GM12872 (cell line): ENCODE measurements around the gene JMJD4.

Source experiments
- TF ChIP-seq, protein P1 (sequence below): IDR thresholded peaks from 3 replicates; pipeline ENCODE4 v1.5.1; 2011; ENCODE audit warnings: low read depth, mild to moderate bottlenecking, low read length, moderate library complexity; ENCODE audit not compliant: insufficient read depth

JMJD4 gene

DNA sequence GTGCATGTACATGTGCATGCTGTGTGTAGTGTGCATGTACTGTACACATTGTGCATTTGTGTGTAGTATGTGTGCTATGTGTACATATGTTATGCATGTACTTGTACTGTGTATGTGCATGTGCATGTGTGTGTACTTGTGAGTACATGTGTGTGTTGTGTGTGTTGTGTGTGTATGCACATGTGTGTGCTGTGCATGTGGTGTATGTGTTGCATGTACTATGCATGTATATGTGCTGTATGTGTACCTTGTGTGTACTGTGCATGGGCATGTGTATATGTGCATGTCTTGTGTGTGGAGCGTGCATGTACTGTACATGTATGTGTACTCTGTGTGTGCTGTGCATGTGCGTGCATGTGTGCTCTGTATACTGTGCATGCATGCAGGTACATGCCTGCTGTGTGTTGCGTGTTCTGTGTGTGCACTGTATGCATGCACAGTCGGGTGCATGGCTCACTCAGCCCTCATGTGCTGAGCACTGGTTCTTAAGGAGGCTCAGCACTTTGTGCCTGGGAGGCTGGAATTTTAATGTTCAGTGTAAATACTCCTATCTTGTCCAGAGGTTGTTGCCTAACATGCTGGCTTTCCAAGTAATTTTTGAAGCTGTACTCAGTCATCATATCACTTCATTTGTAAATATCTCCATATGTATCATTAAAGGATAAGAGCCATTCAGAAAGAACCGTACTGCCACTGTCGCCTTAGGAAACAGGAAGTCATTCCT is 32.5 kb upstream of the JMJD4 start:
- TF ChIP-seq, protein P1, sequence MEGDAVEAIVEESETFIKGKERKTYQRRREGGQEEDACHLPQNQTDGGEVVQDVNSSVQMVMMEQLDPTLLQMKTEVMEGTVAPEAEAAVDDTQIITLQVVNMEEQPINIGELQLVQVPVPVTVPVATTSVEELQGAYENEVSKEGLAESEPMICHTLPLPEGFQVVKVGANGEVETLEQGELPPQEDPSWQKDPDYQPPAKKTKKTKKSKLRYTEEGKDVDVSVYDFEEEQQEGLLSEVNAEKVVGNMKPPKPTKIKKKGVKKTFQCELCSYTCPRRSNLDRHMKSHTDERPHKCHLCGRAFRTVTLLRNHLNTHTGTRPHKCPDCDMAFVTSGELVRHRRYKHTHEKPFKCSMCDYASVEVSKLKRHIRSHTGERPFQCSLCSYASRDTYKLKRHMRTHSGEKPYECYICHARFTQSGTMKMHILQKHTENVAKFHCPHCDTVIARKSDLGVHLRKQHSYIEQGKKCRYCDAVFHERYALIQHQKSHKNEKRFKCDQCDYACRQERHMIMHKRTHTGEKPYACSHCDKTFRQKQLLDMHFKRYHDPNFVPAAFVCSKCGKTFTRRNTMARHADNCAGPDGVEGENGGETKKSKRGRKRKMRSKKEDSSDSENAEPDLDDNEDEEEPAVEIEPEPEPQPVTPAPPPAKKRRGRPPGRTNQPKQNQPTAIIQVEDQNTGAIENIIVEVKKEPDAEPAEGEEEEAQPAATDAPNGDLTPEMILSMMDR, result no peak

DNA sequence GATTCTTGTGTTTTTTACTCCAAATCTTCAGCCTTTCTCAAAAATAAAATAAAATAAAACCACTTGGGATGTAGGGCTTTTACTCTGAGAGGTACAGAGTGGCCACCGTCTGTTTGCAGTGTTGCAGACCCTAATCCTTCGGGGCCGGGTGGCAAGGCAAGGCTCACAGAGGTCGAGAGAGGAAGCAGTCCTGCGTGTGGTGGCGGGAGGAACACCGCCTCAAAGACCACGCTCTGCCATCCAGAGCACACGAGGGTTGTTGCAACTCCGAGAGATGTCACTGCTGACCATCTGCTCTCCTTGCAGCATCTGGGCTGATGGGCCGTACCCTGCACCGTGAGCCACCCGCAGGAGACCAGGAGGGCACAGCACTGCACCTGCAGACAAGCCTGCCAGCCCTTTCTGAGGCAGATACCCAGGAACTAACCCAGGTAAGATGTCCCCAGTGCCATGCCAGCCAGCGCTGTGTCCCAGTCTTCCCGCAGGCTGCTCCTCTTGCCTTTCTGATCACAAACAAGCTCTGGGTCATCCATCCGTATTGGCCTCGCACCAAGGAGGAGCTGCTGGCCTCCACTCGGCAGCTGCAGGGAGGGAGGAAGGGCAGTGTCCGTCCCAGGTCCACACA is 31.7 kb upstream of the JMJD4 start:
- TF ChIP-seq, protein P1, result no peak

DNA sequence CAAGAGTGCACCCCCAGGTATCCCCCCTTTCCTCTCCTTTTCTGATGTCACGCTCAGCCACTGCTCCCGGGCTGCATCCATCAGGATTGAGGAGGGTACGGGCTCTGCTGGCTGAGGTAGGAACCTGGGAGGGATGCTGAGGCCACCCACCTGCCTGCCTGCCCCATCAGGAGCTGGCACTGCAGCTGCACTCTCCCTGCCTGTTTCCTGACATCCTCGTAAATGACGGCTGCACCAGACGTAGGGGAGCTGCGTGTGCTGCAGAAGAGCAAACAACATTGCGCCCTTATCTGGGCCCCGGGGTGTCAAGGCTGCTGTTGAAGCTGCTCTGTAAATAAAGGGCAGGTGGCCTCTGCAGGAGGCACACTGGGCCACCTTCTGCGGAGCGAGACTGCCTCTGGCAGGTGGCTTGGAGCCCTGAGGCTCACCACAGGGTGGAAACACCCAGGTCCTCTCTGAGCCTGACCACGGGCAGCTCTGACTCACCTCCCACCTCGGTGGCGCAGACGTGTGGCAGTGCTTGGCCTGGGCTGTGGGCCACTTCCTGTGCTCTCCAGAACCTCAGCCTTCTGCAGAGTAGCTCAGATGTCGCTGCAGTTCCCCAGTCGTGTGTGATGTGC is 31.0 kb upstream of the JMJD4 start:
- TF ChIP-seq, protein P1, result no peak

DNA sequence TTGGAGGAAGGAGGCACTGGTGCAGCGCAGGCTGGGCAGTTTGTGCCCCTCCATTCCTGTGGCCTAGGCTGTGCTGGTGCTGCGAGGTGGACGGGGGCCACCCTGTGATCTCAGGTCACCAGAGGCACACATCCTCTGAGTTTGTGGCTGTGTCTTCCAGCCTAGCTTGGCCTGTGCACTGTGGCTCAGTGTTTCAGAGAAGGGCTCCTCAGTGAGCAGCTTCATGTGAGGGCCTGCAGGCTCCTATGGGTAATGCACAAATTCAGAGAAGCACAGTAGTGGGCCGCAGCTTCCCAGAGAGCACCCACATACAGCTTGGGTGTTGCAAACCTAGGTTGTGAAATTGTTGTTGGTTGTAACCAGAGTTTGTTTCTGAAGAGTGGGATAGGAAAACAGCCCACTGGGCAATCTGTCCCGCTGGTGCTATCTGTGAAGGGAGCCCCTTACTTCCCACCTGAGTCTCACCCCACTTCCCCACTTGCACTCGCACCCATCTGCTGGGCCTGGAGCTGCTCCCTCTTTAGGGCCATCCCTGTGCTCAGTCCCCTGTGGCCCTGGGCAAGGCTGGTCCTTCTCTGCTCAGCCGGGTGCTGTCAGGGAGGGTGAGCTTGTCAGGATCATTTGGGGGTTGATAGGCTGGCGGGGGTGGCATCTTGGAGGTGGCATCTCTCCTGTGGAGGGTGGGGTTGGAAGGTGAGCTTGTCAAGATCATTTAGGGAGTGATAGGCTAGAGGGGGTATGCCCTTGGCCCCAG is 30.3 kb upstream of the JMJD4 start:
- TF ChIP-seq, protein P1, result no peak

DNA sequence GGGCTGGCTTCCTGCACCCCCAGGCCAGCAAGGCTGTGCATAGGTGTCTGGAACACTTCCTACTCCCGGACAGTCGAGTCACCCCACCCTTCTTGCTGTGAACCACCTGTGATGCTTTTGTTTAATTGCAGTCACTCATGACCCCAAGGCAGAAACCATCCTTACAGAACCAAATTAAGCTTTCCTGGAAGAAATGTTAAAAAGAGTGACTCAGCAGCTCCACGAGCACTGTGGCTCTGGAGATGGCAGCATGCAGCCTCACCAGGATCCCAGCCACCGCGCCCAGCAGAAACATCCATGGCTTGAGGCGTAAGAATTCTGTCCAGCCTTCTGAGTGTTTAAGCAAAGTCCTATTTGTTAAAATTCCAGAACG is 28.9 kb upstream of the JMJD4 start:
- TF ChIP-seq, protein P1, result no peak

DNA sequence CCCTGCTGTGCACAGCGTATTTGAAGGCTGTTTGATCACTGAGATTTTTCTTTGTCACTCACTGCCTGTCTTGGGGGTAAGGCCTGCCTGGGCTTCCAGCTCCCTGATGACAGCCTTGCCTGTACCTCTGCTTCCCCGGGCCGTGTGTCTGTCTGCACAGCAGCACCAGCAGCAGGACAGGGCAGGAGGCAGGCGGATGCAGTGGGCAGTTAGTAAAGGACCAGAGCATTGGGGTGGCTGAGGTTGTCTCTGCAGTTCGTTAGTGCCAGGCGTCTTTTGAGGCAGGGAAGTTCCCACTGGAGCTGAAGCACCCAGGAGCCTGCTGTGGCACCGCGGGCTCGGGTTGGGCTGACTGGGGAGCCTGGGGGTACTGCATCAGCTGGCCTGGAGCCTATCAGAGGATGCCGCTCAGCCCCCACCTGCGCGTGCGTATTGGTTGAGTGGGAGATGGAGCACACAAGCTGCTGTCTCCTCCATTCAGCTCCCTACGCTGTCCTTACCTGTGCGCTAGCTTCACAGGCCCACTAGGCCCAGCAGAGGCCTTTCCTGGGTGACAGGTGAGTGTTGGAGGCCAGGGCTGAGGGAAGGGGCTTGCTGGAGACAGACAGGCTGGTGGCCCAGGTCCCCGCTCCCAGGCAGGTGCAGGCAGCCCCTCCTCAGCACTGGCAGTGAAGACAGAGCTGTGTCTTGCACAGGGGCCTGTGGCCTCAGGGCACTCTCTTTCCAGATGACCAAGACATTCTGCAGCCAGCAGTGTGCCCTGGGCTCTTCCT is 28.3 kb upstream of the JMJD4 start:
- TF ChIP-seq, protein P1, result no peak
